Activated CD4-positive, CD25-positive, alpha-beta regulatory T cell treated with anti-CD3 and anti-CD28 coated beads, Interleukin-2, amount 50 U/mL, for 24 hours (primary cell): ENCODE results near the gene GORASP1.
A peak's percentile ranks its signal among the peaks of the same experiment; 100 is the strongest.
"Not testable (repeated sequence)": the region's sequence is repeated elsewhere in the genome, so short reads cannot be mapped to it uniquely, and the experiment has no call there.

Experiments
- ATAC-seq, 2 donors: fragments of 150-1000 bp; cut with Tn5 transposase; one replicate each; pipeline ENCODE4 v1.10.0; 2021; ENCODE audit warnings: mild to moderate bottlenecking in 1 of 2, moderate library complexity in 1 of 2

GORASP1 gene

GRCh38 chr3:39062180-39062579 is 45.2 kb downstream of the GORASP1 start:
- no peak for ATAC-seq

GRCh38 chr3:39061228-39061627 is 46.2 kb downstream of the GORASP1 start:
- ATAC-seq: not testable (repeated sequence)

DNA sequence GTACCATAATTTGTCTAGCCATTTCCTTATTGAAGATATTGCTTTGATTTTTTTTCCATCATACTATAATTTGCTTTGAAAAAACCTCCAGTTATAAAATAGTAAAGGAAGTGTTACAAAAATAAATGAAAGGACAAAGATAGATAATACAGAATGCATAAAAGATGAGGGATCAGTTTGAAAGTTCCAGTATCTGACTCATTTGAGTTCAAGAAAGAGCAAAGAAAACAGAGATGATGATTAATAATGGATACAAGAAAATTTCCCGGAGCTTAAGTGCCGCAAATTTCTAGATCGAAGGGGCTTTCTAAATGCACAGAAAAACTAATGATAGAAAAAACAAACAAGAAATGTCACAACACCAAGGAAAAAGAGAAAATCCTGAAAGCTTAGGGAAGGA is 51.3 kb downstream of the GORASP1 start:
- no peak for ATAC-seq

DNA sequence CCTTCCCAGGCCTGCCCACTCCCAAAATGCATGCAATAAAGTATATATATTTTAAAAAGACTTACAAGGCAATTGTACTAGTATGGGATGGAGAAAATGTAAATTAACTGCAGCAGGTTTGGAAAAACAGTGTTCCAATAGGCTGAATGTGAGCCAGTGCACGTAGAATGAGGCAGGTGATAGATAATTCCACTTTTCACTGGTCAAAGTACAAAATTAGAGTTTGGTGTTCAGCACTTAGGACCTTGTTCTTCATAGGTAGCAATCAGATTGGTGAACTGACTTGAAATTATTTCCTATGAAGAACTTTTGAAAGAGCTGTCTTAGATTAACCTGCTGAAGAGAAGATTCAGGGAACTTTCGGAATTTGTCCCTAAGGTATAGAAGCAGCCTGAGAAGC is 53.7 kb downstream of the GORASP1 start:
- no peak for ATAC-seq

DNA sequence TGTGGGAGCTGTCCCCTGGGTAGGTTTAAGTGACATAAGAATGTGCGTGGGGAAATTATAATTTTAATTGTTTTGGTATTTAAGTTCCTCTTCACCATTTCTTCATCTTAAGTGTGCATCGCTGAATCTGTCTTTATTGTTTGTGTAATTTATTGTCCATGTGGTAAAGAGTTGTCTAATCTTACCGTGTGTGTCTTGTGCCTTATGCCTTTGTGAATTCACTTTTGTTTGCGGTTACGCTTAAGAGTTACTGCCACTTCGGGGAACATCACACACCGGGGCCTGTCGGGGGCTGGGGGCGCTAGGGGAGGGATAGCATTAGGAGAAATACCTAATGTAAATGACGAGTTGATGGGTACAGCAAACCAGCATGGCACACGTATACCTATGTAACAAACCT is 54.8 kb downstream of the GORASP1 start:
- ATAC-seq: no peak

DNA sequence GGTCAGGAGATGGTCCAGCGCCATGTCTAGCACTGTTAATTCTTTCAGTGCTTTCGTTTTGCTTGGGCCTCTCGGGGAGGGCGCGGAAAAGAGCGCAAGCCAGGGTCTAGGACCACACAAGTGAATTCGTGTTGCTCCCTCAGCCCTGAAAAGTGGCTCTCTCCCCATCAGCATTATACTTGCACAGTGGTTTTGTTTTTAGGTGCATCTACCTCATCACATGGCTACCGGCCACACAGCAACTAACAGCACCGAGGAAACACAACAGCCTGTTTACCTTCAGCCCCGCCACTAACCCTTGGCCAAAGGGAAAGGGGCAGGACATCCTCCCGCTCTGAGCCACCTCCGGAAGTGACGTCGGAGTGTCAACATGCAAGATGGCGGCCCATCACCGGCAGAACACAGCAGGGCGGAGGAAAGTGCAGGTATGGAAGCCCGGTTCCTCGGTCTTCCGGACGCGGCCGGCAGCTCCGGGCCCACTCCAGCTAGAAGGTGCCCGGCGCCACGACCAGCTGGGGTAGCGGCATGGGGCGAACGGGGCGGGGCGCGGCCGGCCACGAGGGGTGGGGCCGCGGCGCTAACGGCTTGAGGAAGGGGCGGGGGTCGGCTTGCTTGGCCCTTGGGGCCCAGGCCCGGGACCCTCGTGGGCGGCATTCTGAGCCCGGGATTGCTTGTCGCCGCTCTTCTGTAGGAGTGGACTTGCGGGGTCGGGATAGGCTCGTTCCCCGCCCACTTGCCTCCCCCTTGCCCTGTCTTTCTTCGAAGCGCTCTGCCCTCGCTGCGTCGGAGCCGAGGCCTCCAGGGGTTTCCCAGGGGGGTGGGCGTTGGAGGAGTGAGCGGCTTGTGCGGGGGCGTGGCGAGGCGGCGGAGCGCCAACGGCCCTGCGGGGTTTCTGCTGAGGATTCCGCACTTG is 55.5 kb downstream of the GORASP1 start, which contains the start of the genes SCN11A and WDR48:
TSS of gene SCN11A (minus strand) at position 296 of the 913 bp plus-strand sequence. CDS start 101,582 bp downstream, outside the sequence.
TSS of gene WDR48 (plus strand) at position 368 of the 913 bp plus-strand sequence. CDS start at position 378, 10 bp downstream.
- ATAC-seq: peak; percentile 97 to 98

DNA sequence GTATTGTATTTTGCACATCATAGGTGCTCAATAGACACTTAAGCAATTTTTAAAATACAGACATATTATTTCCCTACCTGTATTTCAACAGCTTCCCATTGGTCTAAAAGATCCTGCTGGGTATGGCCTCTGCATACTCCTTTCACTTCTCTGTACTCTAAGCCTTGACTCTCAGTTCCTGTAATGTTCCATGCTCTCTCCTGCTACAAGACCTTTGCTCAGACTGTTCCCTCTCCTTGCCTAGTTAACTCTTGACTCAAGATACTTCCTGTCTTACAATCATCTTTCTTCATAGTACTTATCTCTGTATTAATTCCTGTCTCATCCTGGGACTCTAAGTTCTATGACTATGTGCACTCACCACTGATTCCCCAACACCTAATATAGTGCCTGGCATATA is 57.4 kb downstream of the GORASP1 start:
- no peak for ATAC-seq
